ENCODE data around the gene FGD2.

GRCh38 chr6:36959555-36960250, 45.8 kb upstream of the FGD2 start:
- TF ChIP-seq CTCF (IDR thresholded peaks at IDR 0.05) (no peak), POLR2A (IDR thresholded peaks at IDR 0.05) (no peak)

Data from lower leg skin (tissue), 3 donors.